ENCODE results near the gene PDZD4. TPM values are rescaled to one million over a fixed set of nuclear protein-coding genes. Genes with fewer than 3 reads are reported as not detected.
"Not testable (repeated sequence)": the region's sequence is repeated elsewhere in the genome, so short reads cannot be mapped to it uniquely, and the experiment has no call there.

The PDZD4 gene
- total RNA-seq, 4 donors from 2014 or later: 20.0 to 48.4 (median 36.9) TPM

- H3K4me1 ChIP-seq: peaks cover 0 to 17% (median 14%) of the 10 kb centered on the region in 4 donors
- intact Hi-C loops (cut with DNase I): no loop called here
- peak overlapping the region in 1 of 4 donors; percentile 33 for H3K27ac ChIP-seq (replicated peaks in 1 of 4)
- H3K27me3 ChIP-seq: no peaks in the 10 kb centered on the region
- DNase-seq (ENCODE audit: extremely low spot score): no peak
- TF ChIP-seq CTCF (IDR thresholded peaks at IDR 0.05): no peak
- no peak for TF ChIP-seq EP300 (IDR thresholded peaks at IDR 0.05)
- TF ChIP-seq POLR2AphosphoS5 (IDR thresholded peaks at IDR 0.05): no peak
- no peak for TF ChIP-seq POLR2A (IDR thresholded peaks at IDR 0.05; ENCODE audit: low read depth)
- whole genome bisulfite sequencing: 68% methylated on average over 7 of the region's 23 CpGs
- no peaks in the 10 kb centered on the region for H3K9me3 ChIP-seq
- peak overlapping the region; percentile 51 to 59 (median 54) for H3K4me3 ChIP-seq
- H3K36me3 ChIP-seq: no peaks in the 10 kb centered on the region
Measured at GRCh38 chrX:153819384-153820040, 10.8 kb downstream of the PDZD4 start.

DNA sequence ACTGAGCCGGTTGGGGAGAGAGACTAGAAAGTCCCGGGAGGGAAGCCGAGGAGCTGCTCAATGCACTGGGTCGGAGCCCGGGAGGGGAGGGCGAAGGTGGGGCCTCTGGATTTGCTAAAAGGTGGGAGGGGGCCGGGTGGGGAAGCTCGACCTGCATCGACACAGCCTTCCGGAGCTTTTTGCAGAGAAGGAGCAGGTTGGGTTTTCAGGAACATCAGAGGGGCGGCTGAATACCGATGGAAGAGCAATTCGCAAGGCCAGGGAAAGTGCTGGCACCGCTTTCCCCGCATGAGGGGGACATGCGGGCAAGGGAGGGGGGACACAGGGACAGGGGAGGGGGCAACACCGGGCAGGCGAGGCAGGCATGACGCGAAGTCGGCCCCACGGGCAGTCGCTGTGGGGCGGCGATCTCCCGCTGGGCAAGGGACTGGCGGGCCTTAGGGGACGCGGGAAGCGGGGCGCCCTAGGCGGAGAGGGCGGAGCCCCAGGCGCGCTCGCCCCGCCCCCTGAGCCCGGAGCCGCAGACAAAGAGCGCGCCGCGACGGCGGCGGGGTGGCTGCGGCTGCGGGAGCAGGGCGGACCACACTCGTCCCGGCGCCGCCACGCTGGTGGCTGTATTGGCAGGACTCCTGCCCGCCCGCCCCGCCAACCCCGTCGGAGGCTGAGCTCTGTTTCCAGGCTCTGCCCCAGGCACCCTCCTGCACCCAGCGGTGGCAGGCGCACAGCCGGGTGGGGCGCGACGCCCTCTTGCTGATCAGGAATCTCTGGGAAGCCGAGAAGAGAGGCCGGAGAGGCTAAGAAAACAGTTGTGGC lies 11.6 kb downstream of the PDZD4 start:
- Histone ChIP-seq H3K36me3 (no peaks in the 10 kb centered on the region), H3K4me3 (peak overlapping the region; percentile 51 to 59 (median 54)), H3K27ac (replicated peaks in 1 of 4) (peak overlapping the region in 1 of 4 donors; percentile 33), H3K27me3 (no peaks in the 10 kb centered on the region), H3K9me3 (no peaks in the 10 kb centered on the region), H3K4me1 (peaks cover 0 to 17% (median 14%) of the 10 kb centered on the region in 4 donors)
- intact Hi-C loops (cut with DNase I): no loop called here
- DNase-seq (ENCODE audit: extremely low spot score): no peak
- WGBS: 22% methylated on average over 33 of the region's 67 CpGs
- no peak for TF ChIP-seq CTCF (IDR thresholded peaks at IDR 0.05)
- no peak for TF ChIP-seq EP300 (IDR thresholded peaks at IDR 0.05)
- TF ChIP-seq POLR2A (IDR thresholded peaks at IDR 0.05; ENCODE audit: low read depth): no peak
- no peak for TF ChIP-seq POLR2AphosphoS5 (IDR thresholded peaks at IDR 0.05)

DNA sequence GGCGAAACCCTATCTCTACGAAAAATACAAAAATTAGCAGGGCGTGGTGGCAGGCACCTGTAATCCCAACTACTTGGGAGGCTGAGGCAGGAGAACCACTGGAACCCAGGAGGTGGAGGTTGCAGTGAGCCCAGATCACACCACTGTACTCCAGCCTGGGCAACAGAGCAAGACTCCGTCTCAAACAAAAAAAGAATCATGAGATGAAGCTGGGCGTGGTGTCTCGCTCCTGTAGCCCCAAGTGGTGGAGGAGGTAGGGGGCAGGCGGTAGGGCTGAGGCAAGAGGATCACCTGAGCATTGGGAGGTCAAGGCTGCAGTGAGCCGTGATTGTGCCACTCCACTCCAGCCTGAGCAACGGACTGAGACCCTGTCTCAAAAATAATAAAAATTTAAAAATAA lies 12.3 kb downstream of the PDZD4 start:
- 87% methylated on average over 9 of the region's 9 CpGs for WGBS
- H3K9me3 ChIP-seq; H3K4me3 ChIP-seq; intact Hi-C loops (cut with DNase I); H3K27ac ChIP-seq (replicated peaks in 1 of 4); H3K27me3 ChIP-seq; DNase-seq (ENCODE audit: extremely low spot score); H3K36me3 ChIP-seq: not testable (repeated sequence)
- peaks cover 0 to 17% (median 14%) of the 10 kb centered on the region in 4 donors for H3K4me1 ChIP-seq

- no peaks in the 10 kb centered on the region for H3K27me3 ChIP-seq
- 87% methylated on average over 25 of the region's 25 CpGs for WGBS
- no peak for DNase-seq (ENCODE audit: extremely low spot score)
- H3K36me3 ChIP-seq: no peaks in the 10 kb centered on the region
- no peaks in the 10 kb centered on the region for H3K9me3 ChIP-seq
- intact Hi-C loops (cut with DNase I): no loop called here
- H3K27ac ChIP-seq (replicated peaks in 1 of 4): no peak overlapping the region
- TF ChIP-seq CTCF (IDR thresholded peaks at IDR 0.05) (no peak), POLR2A (IDR thresholded peaks at IDR 0.05; ENCODE audit: low read depth) (no peak), EP300 (IDR thresholded peaks at IDR 0.05) (no peak), POLR2AphosphoS5 (IDR thresholded peaks at IDR 0.05) (no peak)
- H3K4me3 ChIP-seq: no peak overlapping the region
- peaks cover 0 to 17% (median 14%) of the 10 kb centered on the region in 4 donors for H3K4me1 ChIP-seq
Measured at GRCh38 chrX:153816831-153817690, 13.3 kb downstream of the PDZD4 start.
